ENCODE results near the gene MACO1. TPM values are rescaled to one million over a fixed set of nuclear protein-coding genes. Genes with fewer than 3 reads are reported as not detected.

MACO1 gene
- total RNA-seq, 2 experiments from 2014 or later: 17.1 to 18.0 TPM

DNA sequence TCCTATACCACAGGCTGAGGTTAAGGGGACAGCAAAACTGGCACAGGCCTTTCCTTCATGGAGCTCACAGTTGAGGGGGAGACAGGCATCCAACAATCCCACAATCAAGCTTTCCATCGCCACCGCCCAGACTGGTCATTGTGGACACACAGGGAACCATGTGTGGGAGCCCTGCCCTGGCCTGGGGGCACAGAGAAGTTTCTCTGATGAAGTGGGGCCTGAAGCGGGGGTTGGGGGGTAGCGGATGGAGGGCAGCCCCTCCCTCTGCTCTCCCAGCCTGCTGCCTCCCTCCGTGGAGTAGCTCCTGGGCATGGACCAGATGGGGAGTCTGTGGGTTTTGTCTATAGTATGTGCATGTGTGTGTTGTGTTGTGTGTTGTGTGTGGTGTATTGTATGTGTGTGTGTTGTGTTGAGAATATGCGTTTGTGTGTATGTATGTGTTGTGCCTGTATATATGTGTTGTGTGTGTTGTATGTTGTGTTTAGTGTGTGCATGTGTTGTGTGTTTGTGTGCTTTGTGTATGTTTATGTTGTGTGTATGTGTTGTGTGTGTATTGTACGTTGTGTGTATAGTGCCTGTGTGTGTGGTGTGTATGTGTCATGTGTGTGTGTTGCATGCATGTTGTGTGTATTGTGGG lies 98.3 kb downstream of the MACO1 start:
- peaks cover 2% of the 10 kb centered on the region for H3K4me1 Mint-ChIP-seq (ENCODE audit: low read depth)
- H3K27me3 Mint-ChIP-seq: no peaks in the 10 kb centered on the region
- CTCF ChIA-PET: interaction anchor here (1.0 kb wide), 1 partner anchor 9 kb away, joined by 4 read pairs; no protein-coding TSS in a partner anchor
- intact Hi-C loops (cut with micrococcal nuclease): loop anchor here (10.0 kb wide), 1 partner anchor 124 kb away; no protein-coding TSS in a partner anchor
- H3K36me3 Mint-ChIP-seq (ENCODE audit: low read depth): no peaks in the 10 kb centered on the region
- POLR2A ChIA-PET: interaction anchor here (0.9 to 1.2 kb wide), 2 partner anchors 28 to 37 kb away, joined by 3 read pairs; no protein-coding TSS in a partner anchor
- TF ChIP-seq CTCF (IDR thresholded peaks at IDR 0.05): no peak
- DNase-seq (no peak), ATAC-seq (no peak)
- H3K4me3 Mint-ChIP-seq: no peak overlapping the region
- peaks cover 5% of the 10 kb centered on the region for H3K9me3 Mint-ChIP-seq
- no peak overlapping the region for H3K27ac Mint-ChIP-seq

DNA sequence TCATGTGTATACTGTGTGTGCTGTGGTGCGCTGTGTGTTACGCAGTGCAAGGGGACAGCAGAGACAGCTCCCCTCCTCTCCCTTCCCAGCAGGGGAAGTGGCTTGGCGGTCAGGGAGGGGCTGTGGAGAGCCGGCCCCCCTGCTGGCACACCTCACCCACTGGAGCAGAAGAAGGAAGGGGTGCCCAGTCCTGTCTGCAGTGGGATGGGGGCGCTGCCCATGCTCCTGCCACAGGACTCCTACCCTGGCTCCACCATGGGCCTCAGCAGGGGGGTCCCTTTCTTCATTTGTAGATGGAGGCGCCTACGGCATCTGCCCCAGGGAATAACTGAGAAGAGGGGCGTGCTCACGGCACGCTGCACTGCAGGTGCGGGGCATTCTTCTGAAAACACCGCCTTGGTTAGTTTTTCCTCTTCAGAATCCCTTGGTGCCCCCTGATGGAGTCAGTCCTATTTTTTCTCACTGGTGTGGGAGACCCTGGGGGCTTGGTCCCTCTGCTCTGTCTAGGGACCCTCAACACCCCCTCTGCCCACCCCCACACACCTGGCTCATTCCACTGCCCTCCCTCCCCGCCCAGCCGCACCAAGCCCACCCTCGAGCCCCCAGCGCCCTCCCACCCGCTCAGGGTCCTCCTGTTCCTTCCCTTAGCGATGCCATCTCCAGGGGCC lies 99.0 kb downstream of the MACO1 start:
- Mint-ChIP-seq H3K27me3 (no peaks in the 10 kb centered on the region), H3K4me3 (no peak overlapping the region), H3K27ac (no peak overlapping the region), H3K4me1 (ENCODE audit: low read depth) (peaks cover 2% of the 10 kb centered on the region), H3K9me3 (peaks cover 5% of the 10 kb centered on the region), H3K36me3 (ENCODE audit: low read depth) (no peaks in the 10 kb centered on the region)
- no peak for DNase-seq
- intact Hi-C loops (cut with micrococcal nuclease): loop anchor here (10.0 kb wide), 1 partner anchor 125 kb away; no protein-coding TSS in a partner anchor
- no peak for ATAC-seq
- no peak for TF ChIP-seq CTCF (IDR thresholded peaks at IDR 0.05)
- ChIA-PET POLR2A (no interaction called here), CTCF (interaction anchor here (1.0 kb wide), 1 partner anchor 10 kb away, joined by 4 read pairs; no protein-coding TSS in a partner anchor)

- no peak for ATAC-seq
- Mint-ChIP-seq H3K9me3 (peaks cover 2% of the 10 kb centered on the region), H3K27ac (no peak overlapping the region), H3K36me3 (ENCODE audit: low read depth) (no peaks in the 10 kb centered on the region), H3K4me3 (no peak overlapping the region), H3K4me1 (ENCODE audit: low read depth) (peaks cover 2% of the 10 kb centered on the region), H3K27me3 (no peaks in the 10 kb centered on the region)
- intact Hi-C loops (cut with micrococcal nuclease): no loop called here
- DNase-seq: no peak
- CTCF ChIA-PET: no interaction called here
- POLR2A ChIA-PET: no interaction called here
- no peak for TF ChIP-seq CTCF (IDR thresholded peaks at IDR 0.05)
These were observed 99.7 kb downstream of the MACO1 start for GRCh38 chr1:25530186-25531081.

- Mint-ChIP-seq H3K27ac (no peak overlapping the region), H3K4me1 (ENCODE audit: low read depth) (peaks cover 2% of the 10 kb centered on the region), H3K9me3 (no peaks in the 10 kb centered on the region), H3K36me3 (ENCODE audit: low read depth) (no peaks in the 10 kb centered on the region), H3K27me3 (no peaks in the 10 kb centered on the region), H3K4me3 (no peak overlapping the region)
- ATAC-seq (no peak), DNase-seq (no peak)
- CTCF ChIA-PET: no interaction called here
- POLR2A ChIA-PET: no interaction called here
- intact Hi-C loops (cut with micrococcal nuclease): no loop called here
- no peak for TF ChIP-seq CTCF (IDR thresholded peaks at IDR 0.05)
These were observed 100.4 kb downstream of the MACO1 start for GRCh38 chr1:25531082-25531461.

All from activated CD8-positive, alpha-beta T cell treated with anti-CD3 and anti-CD28 coated beads for 36 hours (primary cell).